Measurements from ENCODE around the gene SLC37A3. TPM values are rescaled to one million over a fixed set of nuclear protein-coding genes. Genes with fewer than 3 reads are reported as not detected.
A peak's percentile ranks its signal among the peaks of the same experiment; 100 is the strongest.
"Not testable (repeated sequence)": the region's sequence is repeated elsewhere in the genome, so short reads cannot be mapped to it uniquely, and the experiment has no call there.

SLC37A3 gene
- polyA plus RNA-seq, 5 donors: 46.9 to 67.5 (median 55.1) TPM

GRCh38 chr7:140349144-140349771 lies 49.1 kb downstream of the SLC37A3 start:
- DNase-seq: no peak

- DNase-seq: no peak
These were observed 50.0 kb downstream of the SLC37A3 start for GRCh38 chr7:140348161-140348849.

- no peak for DNase-seq
These were observed 51.1 kb downstream of the SLC37A3 start for GRCh38 chr7:140347218-140347617.

GRCh38 chr7:140345426-140345825 lies 52.9 kb downstream of the SLC37A3 start:
- DNase-seq: no peak

DNA sequence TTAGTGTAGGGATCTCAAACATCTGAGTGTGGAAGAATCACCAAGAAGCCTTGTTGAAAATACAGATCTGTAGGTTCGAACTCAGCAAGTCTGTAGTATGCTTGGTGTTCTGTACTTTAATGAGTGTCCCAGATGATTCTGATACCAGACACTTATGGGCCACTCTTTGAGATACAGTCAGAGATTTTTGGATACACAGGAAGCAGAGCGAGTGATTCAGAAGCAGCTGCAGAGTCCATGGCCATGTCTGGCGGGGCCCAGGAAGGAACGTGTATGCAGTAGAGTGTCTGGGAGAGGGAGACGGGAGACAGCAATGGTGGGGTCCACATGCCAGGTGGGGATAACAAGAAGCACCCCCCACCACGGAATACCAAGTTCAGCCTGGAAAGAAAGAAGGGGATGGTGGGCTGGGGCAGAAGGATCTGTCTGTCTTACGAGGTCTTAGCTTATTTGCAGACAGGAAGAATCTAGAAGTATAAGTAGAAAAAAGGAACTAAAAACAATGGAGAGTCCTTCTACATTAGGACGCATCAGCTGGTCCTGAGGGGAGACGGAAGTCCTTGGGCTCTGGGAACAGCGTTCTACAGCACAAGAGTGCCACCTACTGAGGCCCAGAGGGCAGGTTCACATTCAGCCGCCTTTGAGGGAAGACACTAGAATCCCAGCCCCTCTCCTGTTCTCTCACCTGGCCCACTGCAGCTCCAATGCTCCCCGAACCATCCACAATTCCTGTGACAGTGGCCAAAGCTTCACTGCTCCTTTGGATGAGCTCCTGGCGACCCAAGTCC lies 55.4 kb downstream of the SLC37A3 start:
- peak in 1 of 2 donors; percentile 20 for DNase-seq

DNA sequence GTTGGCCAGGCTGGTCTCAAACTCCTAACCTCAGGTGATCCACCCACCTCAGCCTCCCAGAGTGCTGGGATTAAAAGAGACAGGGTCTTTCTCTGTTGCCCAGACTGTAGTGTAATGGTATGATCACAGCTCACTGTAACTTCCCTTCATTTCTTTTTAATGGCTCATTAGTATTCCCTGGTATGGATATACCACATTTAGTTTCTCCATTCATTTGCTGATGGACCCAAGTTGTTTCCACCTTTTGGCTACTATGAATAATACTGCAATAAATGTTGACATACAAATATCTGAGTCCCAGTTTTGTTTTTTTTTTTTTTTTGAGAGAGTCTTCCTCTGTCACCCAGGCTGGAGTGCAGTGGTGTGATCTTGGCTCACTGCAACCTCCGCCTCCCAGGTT lies 59.4 kb downstream of the SLC37A3 start:
- DNase-seq: not testable (repeated sequence)

- no peak for DNase-seq
These were observed 63.8 kb downstream of the SLC37A3 start for GRCh38 chr7:140334341-140335057.

DNA sequence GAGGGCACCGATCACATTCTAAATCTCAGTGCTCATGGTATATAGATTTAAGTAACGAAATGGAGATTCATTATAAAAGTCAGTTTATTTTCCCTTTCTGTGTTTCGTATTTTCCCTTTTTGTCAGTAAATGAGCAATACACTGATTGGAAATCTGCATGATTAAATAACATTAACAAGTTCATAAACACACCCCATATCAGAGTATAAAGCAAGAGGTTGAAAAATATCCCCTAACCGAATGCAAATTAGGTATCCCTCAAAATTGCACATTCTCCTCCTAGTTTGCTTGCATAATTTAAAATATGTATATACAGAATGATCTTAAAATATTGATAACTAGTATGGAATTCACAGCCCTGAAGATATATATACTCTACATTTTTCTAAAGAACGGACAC lies 64.6 kb downstream of the SLC37A3 start:
- no peak for DNase-seq

GRCh38 chr7:140333223-140333622 lies 65.1 kb downstream of the SLC37A3 start:
- no peak for DNase-seq

GRCh38 chr7:140330595-140330994 lies 67.7 kb downstream of the SLC37A3 start:
- DNase-seq: no peak

DNA sequence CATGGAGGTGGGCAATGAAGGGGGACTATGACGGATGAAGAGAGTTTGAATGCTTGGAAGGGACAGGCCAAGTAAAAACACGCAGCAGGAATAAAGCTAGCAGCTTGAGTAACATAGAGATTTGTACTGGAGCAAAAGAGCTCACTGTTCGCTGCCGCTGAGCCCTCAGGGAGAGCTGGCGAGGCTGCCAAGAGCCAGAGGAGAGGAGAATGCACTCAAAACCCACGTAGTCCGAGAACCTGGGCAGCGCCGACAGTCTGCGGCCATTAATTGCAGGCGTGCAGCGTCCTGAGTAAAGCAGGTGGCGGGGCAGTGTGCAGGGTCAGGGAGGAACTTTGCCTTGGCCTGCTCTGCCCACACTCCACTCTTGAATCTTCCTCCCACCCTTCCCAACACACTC lies 68.2 kb downstream of the SLC37A3 start:
- no peak for DNase-seq

- no peak for DNase-seq
These were observed 71.1 kb downstream of the SLC37A3 start for GRCh38 chr7:140327261-140327661.

- DNase-seq: peak; percentile 49 to 61
These were observed 72.0 kb downstream of the SLC37A3 start for GRCh38 chr7:140326116-140326928.

- DNase-seq: no peak
These were observed 72.7 kb downstream of the SLC37A3 start for GRCh38 chr7:140325600-140325999.

GRCh38 chr7:140324714-140325113 lies 73.6 kb downstream of the SLC37A3 start:
- DNase-seq: no peak

- no peak for DNase-seq
These were observed 75.6 kb downstream of the SLC37A3 start for GRCh38 chr7:140322759-140323158.

- not testable (repeated sequence) for DNase-seq
These were observed 78.3 kb downstream of the SLC37A3 start for GRCh38 chr7:140320078-140320477.

DNA sequence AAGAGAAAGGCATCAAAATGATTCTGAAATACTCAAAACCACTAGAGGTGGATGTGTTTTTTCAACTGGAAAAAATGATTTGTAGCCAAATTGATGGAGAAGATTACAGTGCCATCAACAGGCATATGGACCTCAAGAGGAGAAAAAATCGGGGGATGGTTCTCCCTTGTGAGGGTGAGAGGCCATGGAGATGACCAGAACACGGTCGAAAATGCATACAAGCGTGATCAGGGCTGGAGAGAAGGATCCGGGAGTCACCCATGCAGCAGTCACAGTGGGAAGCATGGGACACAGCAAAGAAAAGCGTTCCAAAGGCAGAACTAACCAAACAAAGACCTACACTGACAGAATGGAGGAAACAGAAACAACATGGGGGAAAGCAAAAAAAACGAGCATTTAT lies 80.3 kb downstream of the SLC37A3 start:
- no peak for DNase-seq

GRCh38 chr7:140317597-140317996 lies 80.7 kb downstream of the SLC37A3 start:
- no peak for DNase-seq

DNA sequence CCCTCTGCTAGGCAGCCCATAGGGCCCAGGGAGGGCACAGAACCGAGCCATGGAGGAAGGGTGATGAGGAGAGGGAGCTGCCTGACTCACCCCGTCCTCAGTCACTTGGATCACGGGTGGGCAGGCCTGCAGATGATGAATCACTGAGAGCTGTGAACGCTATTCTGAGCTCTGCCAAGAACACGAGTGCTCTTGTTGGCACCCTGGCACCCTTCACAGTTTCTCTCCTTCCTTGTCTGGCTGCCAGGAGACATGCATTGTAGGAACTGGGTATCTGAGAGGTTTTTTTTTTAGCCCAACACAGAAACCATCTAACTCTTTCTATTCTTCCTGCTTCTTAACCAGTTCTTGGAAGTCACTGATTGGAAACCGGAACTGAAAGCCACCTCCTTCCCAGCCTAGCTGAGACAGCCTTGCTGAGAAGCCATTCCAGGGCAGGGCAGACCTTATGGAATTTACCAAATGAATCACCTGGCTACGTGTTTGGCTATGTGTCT lies 82.1 kb downstream of the SLC37A3 start:
- DNase-seq: peak in 1 of 2 donors; percentile 13

All from right lung (tissue), 5 donors.